GM23248 (cell line): ENCODE results near the gene TRIP10.

Source experiments
- EZH2 ChIP-seq: fragments of 200-600 bp; sonication (generic); IDR thresholded peaks from 2 replicates; pipeline ENCODE4 v1.6.1; 2018; ENCODE audit warnings: antibody characterized with exemption, mild to moderate bottlenecking; ENCODE audit not compliant: insufficient read depth, poor library complexity, severe bottlenecking
- EZH2phosphoT487 ChIP-seq: fragments of 200-600 bp; sonication (generic); IDR thresholded peaks from 2 replicates; pipeline ENCODE4 v1.6.1; 2018; ENCODE audit warnings: antibody characterized with exemption, moderate library complexity, mild to moderate bottlenecking, low read depth; ENCODE audit not compliant: insufficient read depth

DNA sequence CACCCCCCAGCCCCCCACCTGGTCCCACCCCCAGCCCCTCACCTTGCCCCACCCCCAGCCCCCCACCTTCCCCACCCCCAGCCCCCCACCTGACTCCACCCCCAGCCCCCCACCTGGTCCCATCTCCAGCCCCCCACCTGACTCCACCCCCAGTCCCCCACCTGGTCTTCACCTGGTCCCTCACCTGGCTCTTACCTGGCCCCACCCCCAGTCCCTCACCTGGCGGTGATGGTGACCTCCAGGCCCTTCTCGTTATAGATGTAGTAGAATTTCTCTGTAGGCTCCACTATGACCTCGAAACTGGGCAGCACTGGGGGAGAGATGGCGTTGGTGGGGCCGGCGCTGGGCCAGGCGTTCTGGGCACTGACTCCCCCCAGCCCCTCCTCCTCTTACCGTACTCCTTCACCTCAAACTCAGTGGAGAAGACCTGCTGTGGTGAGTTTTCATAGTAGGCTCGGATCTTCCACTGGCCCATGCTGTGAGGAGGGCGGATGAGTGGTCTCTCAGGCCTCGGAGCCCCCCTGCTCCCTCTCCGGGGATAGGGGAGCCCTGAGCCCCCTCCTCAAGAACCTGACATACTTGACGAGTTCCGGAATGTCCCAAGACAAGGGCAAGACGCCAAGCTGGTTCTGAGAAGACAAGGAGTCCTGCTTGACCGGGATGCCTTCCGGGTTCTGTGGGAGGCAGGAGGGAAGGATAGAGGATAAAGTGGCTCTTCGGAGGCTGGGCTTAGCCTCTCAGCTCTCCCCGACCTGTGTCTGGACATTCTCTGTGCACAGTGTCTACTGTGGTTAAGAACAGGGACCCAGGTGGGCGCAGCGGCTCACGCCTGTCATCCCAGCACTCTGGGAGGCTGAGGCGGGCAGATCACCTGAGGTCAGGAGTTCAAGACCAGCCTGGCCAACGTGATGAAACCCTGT, 25.4 kb upstream of the TRIP10 start:
- TF ChIP-seq EZH2 = no peak
- no peak for TF ChIP-seq EZH2phosphoT487
